Mesangial cell (primary cell): ENCODE results near the gene CHCHD2. TPM values are rescaled to one million over a fixed set of nuclear protein-coding genes. Genes with fewer than 3 reads are reported as not detected.

Experiments used
- total RNA-seq: library from RNA; depleted of rRNA; stranded (reverse); fragments of >200 nt; gene quantifications from 2 replicates; pipeline ENCODE4 v1.2.3, GENCODE V29; 2015

CHCHD2 gene, protein sequence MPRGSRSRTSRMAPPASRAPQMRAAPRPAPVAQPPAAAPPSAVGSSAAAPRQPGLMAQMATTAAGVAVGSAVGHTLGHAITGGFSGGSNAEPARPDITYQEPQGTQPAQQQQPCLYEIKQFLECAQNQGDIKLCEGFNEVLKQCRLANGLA
- 327 and 642 TPM in 2 replicates for total RNA-seq

DNA sequence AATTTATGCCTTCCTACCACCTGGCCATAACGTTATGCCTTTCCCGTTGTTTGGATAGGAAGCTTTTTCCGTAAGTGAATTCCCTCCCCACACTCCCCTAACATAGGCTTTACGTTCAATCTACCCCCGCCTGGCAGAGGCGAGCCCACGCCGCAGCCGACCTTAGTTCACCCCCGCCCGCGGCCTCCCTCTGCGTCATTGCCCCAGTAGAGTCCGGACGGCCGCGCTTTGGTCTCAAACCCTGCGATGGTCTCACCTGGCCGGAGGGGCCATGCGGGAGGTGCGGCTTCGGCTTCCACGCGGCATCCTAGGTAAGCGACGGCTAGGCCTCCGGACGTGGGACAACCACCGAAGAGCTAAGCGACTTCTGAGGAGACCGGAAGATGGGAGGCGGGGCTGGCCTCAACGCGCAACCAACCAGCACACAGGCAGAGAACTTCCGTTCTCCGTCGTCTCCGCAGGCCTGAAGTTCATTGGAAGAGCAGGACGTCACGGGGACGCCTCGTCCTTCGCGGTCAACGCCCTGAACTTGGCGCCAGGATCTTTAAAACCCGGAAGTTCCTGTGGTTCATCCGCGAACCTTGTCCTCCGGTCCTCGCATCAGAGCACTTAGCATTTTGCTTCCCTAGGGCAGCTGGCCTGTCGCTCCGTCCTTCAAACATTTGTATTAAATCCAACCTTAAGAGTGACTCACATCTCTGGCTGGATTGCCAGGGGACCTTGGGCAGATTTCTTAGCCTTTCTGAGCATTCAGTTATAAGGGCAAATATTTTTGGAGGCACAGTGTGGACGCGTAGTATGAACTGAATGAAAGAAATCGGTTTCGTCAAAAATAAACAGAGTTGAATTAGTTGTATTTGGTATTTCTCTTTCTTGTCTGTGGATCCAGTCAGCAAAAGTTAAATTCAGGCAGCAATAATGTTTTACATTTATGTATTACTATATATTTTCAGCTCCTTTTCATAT lies at the start of gene CHCHD2:
CHCHD2 (minus strand) TSS at position 369 of the 966 bp plus-strand sequence; CDS start at position 306, 63 bp downstream.

DNA sequence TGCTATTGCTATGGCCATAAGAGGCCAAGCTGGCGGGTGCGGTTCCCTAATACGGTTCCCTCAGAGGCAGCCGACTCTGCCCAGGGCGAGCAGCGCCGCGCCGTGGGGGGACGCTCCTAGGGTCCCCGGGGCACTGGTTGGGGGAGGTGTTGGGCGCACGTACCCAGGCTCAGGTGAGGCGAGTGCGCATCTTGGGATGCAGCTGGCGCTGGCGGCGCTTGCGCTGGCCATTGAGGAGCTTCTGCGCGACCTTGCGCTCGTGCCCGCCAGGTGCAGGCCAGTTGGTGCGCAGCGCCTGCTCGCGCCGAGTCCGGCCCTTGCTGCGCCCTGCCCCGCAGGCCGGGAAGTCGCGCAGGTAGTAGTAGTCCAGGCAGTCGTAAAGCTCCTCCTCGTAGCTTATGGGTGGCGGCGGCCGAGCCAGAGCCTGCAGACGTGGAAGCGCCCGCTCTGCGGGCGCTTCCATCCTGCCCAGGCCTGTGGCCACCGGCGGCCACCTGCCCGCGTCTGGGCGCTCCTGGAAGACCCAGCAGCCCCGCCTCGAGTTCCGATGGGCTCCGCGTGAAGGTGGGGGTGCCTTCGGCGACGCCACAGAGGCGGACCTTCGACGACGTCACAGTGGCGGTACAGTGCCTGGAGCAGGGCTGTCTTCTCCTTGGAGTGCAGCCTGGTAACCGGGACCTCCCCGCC lies 9.7 kb upstream of the CHCHD2 start, which contains the start of gene NUPR2:
NUPR2 (minus strand) TSS at position 566 of the 687 bp plus-strand sequence; CDS start at position 463, 103 bp downstream.

GRCh38 chr7:56092789-56093531 lies 13.3 kb downstream of the CHCHD2 start, which contains the start of gene PHKG1:
PHKG1 (minus strand) TSS chr7:56092952; CDS start chr7:56088941, 4,011 bp downstream.

GRCh38 chr7:56063882-56064625 lies 42.2 kb downstream of the CHCHD2 start, which contains the start of gene SUMF2:
SUMF2 (plus strand) TSS chr7:56064286; CDS start chr7:56064312, 26 bp downstream.

Other genes starting within 250 kb of the CHCHD2 start
- not detected in 2 replicates for gene SEPTIN14, start 243.7 kb downstream of the CHCHD2 start, total RNA-seq
- gene ZNF713, start 219.0 kb downstream of the CHCHD2 start, total RNA-seq: 0.98 and 2.7 TPM in 2 replicates
- gene MRPS17, start 154.6 kb downstream of the CHCHD2 start, total RNA-seq: 8.3 and 8.9 TPM in 2 replicates
- gene NIPSNAP2, start 141.9 kb downstream of the CHCHD2 start, total RNA-seq: 48.2 and 64.8 TPM in 2 replicates
- gene PSPH, start 55.0 kb downstream of the CHCHD2 start, total RNA-seq: 52.7 and 88.8 TPM in 2 replicates
- gene CCT6A, start 54.7 kb downstream of the CHCHD2 start, total RNA-seq: 105 and 176 TPM in 2 replicates
- gene SUMF2, start 42.2 kb downstream of the CHCHD2 start, total RNA-seq: 80.8 and 124 TPM in 2 replicates
- gene PHKG1, start 13.5 kb downstream of the CHCHD2 start, total RNA-seq: not detected in 2 replicates
- gene NUPR2, start 9.9 kb upstream of the CHCHD2 start, total RNA-seq: 0.38 TPM in 1 of 2 replicates, not detected in the other